IMR-90 (cell line): ENCODE results near the gene ZDHHC14. TPM values are rescaled to one million over a fixed set of nuclear protein-coding genes. Genes with fewer than 3 reads are reported as not detected.

ENCODE experiments used
- ATAC-seq: fragments of 200-7000 bp; cut with Tn5 transposase; 2 replicates; pipeline ENCODE4 v1.9.1; 2020; ENCODE audit warnings: low read depth, mild to moderate bottlenecking, moderate library complexity
- BruUV-seq: library from RNA; stranded (reverse); fragments of 400-500 nt; replicated peaks from 2 replicates; lab custom pipeline; 2021; lab: Mats Ljungman, UMichigan
- CTCF ChIA-PET: fragments of 300-600 bp; formaldehyde crosslinking; extraction: SDS; loops from one replicate; lab custom pipeline; 2021; ENCODE audit warnings: antibody characterized with exemption; lab: Yijun Ruan, JAX
- POLR2A ChIA-PET: fragments of 300-600 bp; sonication (Branson Sonifier 250); formaldehyde crosslinking; loops from one replicate; lab custom pipeline; 2022; ENCODE audit warnings: antibody characterized with exemption; ENCODE audit not compliant: unreplicated experiment; lab: Charles Lee
- DNase-seq: peaks from one replicate; pipeline ENCODE4 v3.0.0; 2013
- H2AFZ ChIP-seq: replicated peaks from 2 replicates; pipeline ENCODE3; 2013; ENCODE audit warnings: low read length, mild to moderate bottlenecking; ENCODE audit not compliant: poor library complexity
- H2AK5ac ChIP-seq: 2 replicates; pipeline ENCODE4 v1.6.1; 2013; ENCODE audit warnings: low read depth, low read length, inconsistent platforms
- H2AK9ac ChIP-seq: replicated peaks from 2 replicates; pipeline ENCODE3; 2013; ENCODE audit warnings: mild to moderate bottlenecking, low read depth, low read length, moderate library complexity; ENCODE audit not compliant: poor library complexity
- H2BK120ac ChIP-seq: 2 replicates; pipeline ENCODE4 v1.6.1; 2013; ENCODE audit warnings: low read depth, low read length, inconsistent platforms
- H2BK15ac ChIP-seq: 3 replicates; pipeline ENCODE4 v1.6.1; 2013; ENCODE audit warnings: low read depth, low read length, inconsistent platforms
- H2BK20ac ChIP-seq: 2 replicates; pipeline ENCODE4 v1.6.1; 2013; ENCODE audit warnings: low read depth, mild to moderate bottlenecking, inconsistent platforms, low read length, moderate library complexity
- H2BK5ac ChIP-seq: 2 replicates; pipeline ENCODE4 v1.6.1; 2013; ENCODE audit warnings: mild to moderate bottlenecking, low read depth, low read length, inconsistent platforms; ENCODE audit not compliant: poor library complexity, severe bottlenecking
- H3K14ac ChIP-seq: replicated peaks from 2 replicates; pipeline ENCODE4 v1.6.1; 2013; ENCODE audit warnings: low read depth, low read length, inconsistent platforms
- H3K18ac ChIP-seq: 2 replicates; pipeline ENCODE4 v1.6.1; 2013; ENCODE audit warnings: low read depth, low read length, control low read depth
- H3K23ac ChIP-seq: 2 replicates; pipeline ENCODE4 v1.6.1; 2013; ENCODE audit warnings: low read depth, low read length, inconsistent platforms
- H3K27ac ChIP-seq: 2 replicates; pipeline ENCODE4 v1.5.1; 2013; ENCODE audit warnings: mild to moderate bottlenecking, control low read depth, low read length; ENCODE audit not compliant: insufficient read depth
- H3K27me3 ChIP-seq: 2 replicates; pipeline ENCODE4 v1.6.1; 2013; ENCODE audit warnings: low read length; ENCODE audit not compliant: control insufficient read depth, insufficient read depth
- H3K36me3 ChIP-seq: 2 replicates; pipeline ENCODE4 v1.6.1; 2013; ENCODE audit warnings: low read length, mixed read lengths; ENCODE audit not compliant: control insufficient read depth, insufficient read depth
- H3K4ac ChIP-seq: 2 replicates; pipeline ENCODE4 v1.6.1; 2013; ENCODE audit warnings: low read depth, low read length, inconsistent platforms
- H3K4me1 ChIP-seq: 2 replicates; pipeline ENCODE4 v1.6.1; 2013; ENCODE audit warnings: low read length, mixed read lengths; ENCODE audit not compliant: control insufficient read depth, insufficient read depth
- H3K4me2 ChIP-seq: 2 replicates; pipeline ENCODE4 v1.6.1; 2013; ENCODE audit warnings: low read depth, mild to moderate bottlenecking, control low read depth, low read length, moderate library complexity
- H3K4me3 ChIP-seq: 2 replicates; pipeline ENCODE4 v1.5.1; 2013; ENCODE audit warnings: low read depth, mild to moderate bottlenecking, control low read depth, low read length, moderate library complexity; ENCODE audit not compliant: insufficient read depth
- H3K56ac ChIP-seq: 2 replicates; pipeline ENCODE4 v1.6.1; 2013; ENCODE audit warnings: low read length, inconsistent platforms; ENCODE audit not compliant: insufficient read depth; ENCODE audit errors: extremely low read depth
- H3K79me1 ChIP-seq, 2 experiments: 2 replicates each; pipeline ENCODE4 v1.6.1; 2013; ENCODE audit warnings: low read length in 2 of 2, inconsistent platforms in 1 of 2, low read depth in 1 of 2
- H3K9ac ChIP-seq: 2 replicates; pipeline ENCODE4 v1.6.1; 2013; ENCODE audit warnings: low read depth, low read length, control low read depth
- H3K9me1 ChIP-seq: 2 replicates; pipeline ENCODE4 v1.6.1; 2013; ENCODE audit warnings: low read length, inconsistent platforms; ENCODE audit not compliant: insufficient read depth
- H3K9me3 ChIP-seq: 2 replicates; pipeline ENCODE4 v1.6.1; 2013; ENCODE audit warnings: low read length; ENCODE audit not compliant: control insufficient read depth, insufficient read depth
- H4K20me1 ChIP-seq: 2 replicates; pipeline ENCODE4 v1.6.1; 2013; ENCODE audit warnings: low read length, inconsistent platforms; ENCODE audit not compliant: insufficient read depth
- H4K5ac ChIP-seq: 2 replicates; pipeline ENCODE4 v1.6.1; 2013; ENCODE audit warnings: mild to moderate bottlenecking, low read depth, low read length, control low read depth
- H4K8ac ChIP-seq, 2 experiments: 2 replicates each; pipeline ENCODE4 v1.6.1; 2013; ENCODE audit warnings: low read depth in 2 of 2, low read length in 2 of 2, control low read depth in 1 of 2, inconsistent platforms in 1 of 2
- H4K91ac ChIP-seq: 2 replicates; pipeline ENCODE4 v1.6.1; 2013; ENCODE audit warnings: low read depth, low read length, inconsistent platforms; ENCODE audit not compliant: insufficient read depth
- BHLHE40 ChIP-seq: fragments of 150-350 bp; IDR thresholded peaks from 2 replicates; pipeline ENCODE4 v1.6.1; 2016; ENCODE audit warnings: mild to moderate bottlenecking, low read depth, low read length
- CTCF ChIP-seq: conservative IDR thresholded peaks from 2 replicates; pipeline ENCODE4 v1.5.1; 2012; ENCODE audit warnings: mild to moderate bottlenecking, low read depth, low read length, improper control_type of control experiment
- RFX5 ChIP-seq: IDR thresholded peaks from 2 replicates; pipeline ENCODE4 v1.8.0; 2012; ENCODE audit warnings: low read depth, mild to moderate bottlenecking, low read length, moderate library complexity
- WGBS, 2 experiments: methylation state at CpG; one replicate each; pipeline versions ENCODE4 v1.1.5 to v1.1.7; 2013; ENCODE audit warnings: missing lambda C conversion rate in 2 of 2; ENCODE audit not compliant: insufficient read length in 1 of 2; ENCODE audit errors: extremely low coverage in 2 of 2; 5-methylcytosine and 5-hydroxymethylcytosine counted together
- dilution Hi-C: fragments of 300-500 bp; cut with HindIII; formaldehyde crosslinking; loops from one replicate; pipeline ENCODE4 v1.14.3; 2018; ENCODE audit warnings: low sequenced_read_pairs; ENCODE audit not compliant: unreplicated experiment
- in situ Hi-C: fragments of 300-500 bp; cut with MboI; formaldehyde crosslinking; loops from 3 replicates; pipeline ENCODE4 v1.14.3; 2019; ENCODE audit warnings: low sequenced_read_pairs, inconsistent platforms, mixed read lengths
- intact Hi-C: fragments of 100-400 bp; cut with micrococcal nuclease; formaldehyde crosslinking; loops from 2 replicates; pipeline ENCODE4 v1.10.0; 2022
- polyA plus RNA-seq, 3 experiments: library from polyadenylated mRNA; depleted of rRNA; stranded (reverse); fragments of >200 nt; gene quantifications; 2 replicates each; pipeline ENCODE4 v1.2.3, GENCODE V29; 2012; ENCODE audit warnings: low replicate concordance in 1 of 3
- total RNA-seq: library from RNA; depleted of rRNA; stranded (reverse); fragments of >200 nt; gene quantifications from 2 replicates; pipeline ENCODE4 v1.2.3, GENCODE V29; 2012

ZDHHC14 gene
- total and polyA plus RNA-seq, 2 of the 4 experiments (the other 2 are of a cell fraction), result 0.90 to 2.0 TPM

GRCh38 chr6:157484181-157484580 lies 103.2 kb downstream of the ZDHHC14 start:
- Histone ChIP-seq H3K4me2 (no peak overlapping the region), H3K18ac (no peak overlapping the region), H3K4me1 (peaks cover 2% of the 10 kb centered on the region; the same call in 1 of the 2 replicates), H2AFZ (no peak overlapping the region), H4K5ac (no peak overlapping the region), H3K9ac (no peak overlapping the region), H3K9me1 (no peaks in the 10 kb centered on the region; the same call in 1 of the 2 replicates), H2BK5ac (no peak overlapping the region), H4K20me1 (no peaks in the 10 kb centered on the region), H3K4me3 (no peak overlapping the region), H2BK120ac (no peak overlapping the region), H3K27ac (no peak overlapping the region), H2AK5ac (no peak overlapping the region), H3K36me3 (no peaks in the 10 kb centered on the region), H4K8ac (no peak overlapping the region), H3K23ac (no peak overlapping the region), H3K56ac (no peak overlapping the region), H3K4ac (no peak overlapping the region), H3K9me3 (no peaks in the 10 kb centered on the region), H4K91ac (no peak overlapping the region), H3K14ac (no peak overlapping the region), H3K79me1 (no peaks in the 10 kb centered on the region), H2BK15ac (no peak overlapping the region), H3K27me3 (no peaks in the 10 kb centered on the region), H2AK9ac (no peak overlapping the region), H2BK20ac (no peak overlapping the region)
- TF ChIP-seq CTCF (no peak), BHLHE40 (no peak), RFX5 (no peak)
- BruUV-seq, result no TSS peak
- DNase-seq (no peak), ATAC-seq (no peak)
- ChIA-PET POLR2A (no interaction called here), CTCF (interaction anchor here (0.6 kb wide), 1 partner anchor 38 kb away, joined by 3 read pairs; no protein-coding TSS in a partner anchor)
- in situ Hi-C loops, result no loop called here
- WGBS, 2 experiments, result no CpG with 5 or more reads among the region's 10 CpGs
- dilution Hi-C loops, result no loop called here
- intact Hi-C loops, result no loop called here
